ENCODE measurements around the gene DYNC1H1. TPM values are rescaled to one million over a fixed set of nuclear protein-coding genes. Genes with fewer than 3 reads are reported as not detected.

The DYNC1H1 gene
- total RNA-seq, 2 donors from 2014 or later, result 171 to 219 TPM

DNA sequence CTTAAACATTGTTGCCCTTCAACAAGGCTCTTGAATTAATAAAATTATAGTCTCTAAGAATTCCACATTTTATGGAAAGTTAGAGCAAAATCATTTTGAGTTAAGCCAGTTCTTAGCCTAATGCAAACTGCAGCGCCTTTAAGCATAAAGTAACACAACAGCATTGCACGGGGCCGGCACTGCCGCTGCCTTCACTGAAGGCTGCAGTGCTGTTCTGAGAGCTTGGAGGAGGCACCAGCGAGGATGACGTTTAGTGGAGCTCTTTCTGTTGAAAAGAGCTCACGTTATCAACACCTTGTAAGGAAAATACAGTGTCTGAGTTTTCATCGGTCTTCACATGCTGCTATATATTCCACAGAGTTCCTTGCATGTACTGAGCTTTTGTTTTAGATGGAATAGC is 38.3 kb upstream of the DYNC1H1 start:
- intact Hi-C loops (cut with DNase I), result no loop called here
- Histone ChIP-seq H3K27me3 (no peaks in the 10 kb centered on the region), H3K9me3 (no peaks in the 10 kb centered on the region), H3K4me1 (no peaks in the 10 kb centered on the region), H3K4me3 (no peak overlapping the region), H3K36me3 (replicated peaks in 1 of 2; ENCODE audit: insufficient read depth in 1 of 2, low read depth in 2 of 2) (peaks cover 4 to 7% of the 10 kb centered on the region in 2 donors), H3K27ac (no peak overlapping the region)
- WGBS, 2 donors, result 94% methylated on average over 8 of the region's 8 CpGs
- ATAC-seq, result no peak
- TF ChIP-seq, protein P1, sequence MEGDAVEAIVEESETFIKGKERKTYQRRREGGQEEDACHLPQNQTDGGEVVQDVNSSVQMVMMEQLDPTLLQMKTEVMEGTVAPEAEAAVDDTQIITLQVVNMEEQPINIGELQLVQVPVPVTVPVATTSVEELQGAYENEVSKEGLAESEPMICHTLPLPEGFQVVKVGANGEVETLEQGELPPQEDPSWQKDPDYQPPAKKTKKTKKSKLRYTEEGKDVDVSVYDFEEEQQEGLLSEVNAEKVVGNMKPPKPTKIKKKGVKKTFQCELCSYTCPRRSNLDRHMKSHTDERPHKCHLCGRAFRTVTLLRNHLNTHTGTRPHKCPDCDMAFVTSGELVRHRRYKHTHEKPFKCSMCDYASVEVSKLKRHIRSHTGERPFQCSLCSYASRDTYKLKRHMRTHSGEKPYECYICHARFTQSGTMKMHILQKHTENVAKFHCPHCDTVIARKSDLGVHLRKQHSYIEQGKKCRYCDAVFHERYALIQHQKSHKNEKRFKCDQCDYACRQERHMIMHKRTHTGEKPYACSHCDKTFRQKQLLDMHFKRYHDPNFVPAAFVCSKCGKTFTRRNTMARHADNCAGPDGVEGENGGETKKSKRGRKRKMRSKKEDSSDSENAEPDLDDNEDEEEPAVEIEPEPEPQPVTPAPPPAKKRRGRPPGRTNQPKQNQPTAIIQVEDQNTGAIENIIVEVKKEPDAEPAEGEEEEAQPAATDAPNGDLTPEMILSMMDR (IDR thresholded peaks at IDR 0.05), result no peak
- no peak for TF ChIP-seq POLR2A (IDR thresholded peaks at IDR 0.05)
- no peak for DNase-seq

DNA sequence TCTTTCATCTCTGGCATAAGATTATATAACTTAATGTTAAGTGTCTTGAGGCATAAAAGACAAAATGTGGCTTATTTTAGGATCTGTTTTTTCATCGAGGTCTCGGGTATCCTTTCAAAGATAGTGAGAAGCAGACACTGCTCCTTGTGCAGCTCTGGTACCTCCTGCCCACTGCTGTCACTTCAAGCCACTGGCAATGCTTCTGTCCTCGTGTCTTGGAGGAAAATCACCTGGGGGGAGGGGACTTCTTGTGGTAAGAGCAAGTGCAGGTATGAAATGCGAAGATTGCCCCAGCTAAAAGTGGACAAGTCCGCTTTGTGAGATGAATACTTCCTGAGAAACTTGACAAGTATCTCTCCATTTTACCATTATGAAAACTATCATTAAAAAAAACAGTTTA is 37.8 kb upstream of the DYNC1H1 start:
- peaks cover 4 to 7% of the 10 kb centered on the region in 2 donors for H3K36me3 ChIP-seq (replicated peaks in 1 of 2; ENCODE audit: insufficient read depth in 1 of 2, low read depth in 2 of 2)
- no peaks in the 10 kb centered on the region for H3K27me3 ChIP-seq
- ATAC-seq (no peak), DNase-seq (no peak)
- H3K4me1 ChIP-seq, result no peaks in the 10 kb centered on the region
- H3K27ac ChIP-seq, result no peak overlapping the region
- 78 to 86% methylated on average over 5 of the region's 5 CpGs for WGBS, 2 donors
- TF ChIP-seq, protein P1 (IDR thresholded peaks at IDR 0.05), result no peak
- TF ChIP-seq POLR2A (IDR thresholded peaks at IDR 0.05), result no peak
- H3K4me3 ChIP-seq, result no peak overlapping the region
- H3K9me3 ChIP-seq, result no peaks in the 10 kb centered on the region
- intact Hi-C loops (cut with DNase I), result no loop called here

DNA sequence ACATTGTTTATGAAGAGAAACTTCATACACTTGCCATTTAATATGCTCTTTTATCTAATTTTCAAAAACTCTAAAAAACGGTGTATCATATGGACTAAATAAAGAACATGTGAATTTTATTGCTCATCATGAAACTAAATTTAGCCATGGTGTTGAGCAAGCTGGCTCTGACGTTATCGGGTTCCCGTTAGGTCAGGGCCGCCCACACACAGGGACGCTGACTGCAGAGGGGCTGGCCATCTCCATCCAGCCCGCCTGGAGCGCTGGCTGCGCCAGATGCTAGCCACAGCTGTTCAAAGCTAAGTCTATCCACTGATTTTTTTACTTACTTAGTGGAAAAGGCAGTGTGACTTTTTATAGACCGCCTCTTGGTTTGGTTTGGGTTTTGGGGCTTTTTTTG is 36.5 kb upstream of the DYNC1H1 start:
- Histone ChIP-seq H3K36me3 (replicated peaks in 1 of 2; ENCODE audit: insufficient read depth in 1 of 2, low read depth in 2 of 2) (peaks cover 4 to 7% of the 10 kb centered on the region in 2 donors), H3K4me3 (no peak overlapping the region), H3K4me1 (no peaks in the 10 kb centered on the region), H3K27ac (no peak overlapping the region), H3K27me3 (no peaks in the 10 kb centered on the region), H3K9me3 (no peaks in the 10 kb centered on the region)
- intact Hi-C loops (cut with DNase I), result no loop called here
- 60 to 76% methylated on average over 10 of the region's 10 CpGs for WGBS, 2 donors
- TF ChIP-seq, protein P1 (IDR thresholded peaks at IDR 0.05), result no peak
- no peak for TF ChIP-seq POLR2A (IDR thresholded peaks at IDR 0.05)
- DNase-seq, result peak; percentile 38 to 82 (median 60)
- peak; percentile 63 for ATAC-seq

DNA sequence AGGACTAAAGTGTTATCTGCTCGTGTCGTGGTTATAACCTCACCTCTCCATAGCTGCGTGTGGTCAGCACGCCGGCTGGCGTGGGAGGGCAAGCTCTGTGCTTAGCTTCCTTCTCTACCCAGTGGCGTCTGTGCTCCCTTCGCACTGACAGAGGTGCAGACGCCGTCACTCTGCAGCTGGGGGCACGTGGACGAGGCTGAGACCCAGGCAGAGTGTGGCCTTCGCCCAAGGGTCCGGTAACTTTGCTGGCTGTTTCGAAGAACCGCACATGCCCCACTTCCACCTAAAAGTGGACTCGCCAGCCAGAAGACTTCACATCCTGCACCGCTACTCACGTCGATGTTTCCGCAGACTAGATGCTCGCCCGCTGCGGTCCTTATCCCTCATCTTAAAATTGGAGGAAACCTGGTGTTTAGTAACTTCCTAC is 35.9 kb upstream of the DYNC1H1 start:
- Histone ChIP-seq H3K9me3 (no peaks in the 10 kb centered on the region), H3K27ac (no peak overlapping the region), H3K4me1 (no peaks in the 10 kb centered on the region), H3K27me3 (no peaks in the 10 kb centered on the region), H3K4me3 (no peak overlapping the region), H3K36me3 (replicated peaks in 1 of 2; ENCODE audit: insufficient read depth in 1 of 2, low read depth in 2 of 2) (peaks cover 4 to 7% of the 10 kb centered on the region in 2 donors)
- 89 to 93% methylated on average over 24 of the region's 24 CpGs for WGBS, 2 donors
- ATAC-seq (no peak), DNase-seq (no peak)
- intact Hi-C loops (cut with DNase I), result no loop called here
- TF ChIP-seq, protein P1 (IDR thresholded peaks at IDR 0.05), result no peak
- TF ChIP-seq POLR2A (IDR thresholded peaks at IDR 0.05), result no peak

DNA sequence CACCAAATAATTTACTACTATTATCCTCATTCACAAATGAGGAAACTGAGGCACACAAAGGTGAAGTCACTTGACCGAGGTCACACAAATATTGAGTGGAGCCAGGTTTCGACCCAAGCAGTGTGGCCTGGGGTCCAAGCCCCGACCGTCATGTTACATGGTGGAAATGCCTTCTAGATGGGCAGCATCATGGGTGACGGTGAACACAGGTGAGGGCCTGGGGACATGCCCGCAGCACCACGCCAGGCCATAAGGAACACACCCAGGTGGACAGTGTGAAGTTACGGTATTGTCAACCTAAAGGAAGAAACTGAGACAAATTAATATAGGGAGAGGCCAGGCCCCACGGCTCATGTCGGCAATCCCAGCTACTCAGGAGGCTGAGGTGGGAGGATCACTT is 35.3 kb upstream of the DYNC1H1 start:
- H3K27me3 ChIP-seq, result no peaks in the 10 kb centered on the region
- H3K4me3 ChIP-seq, result no peak overlapping the region
- intact Hi-C loops (cut with DNase I), result no loop called here
- ATAC-seq, result no peak
- 92 to 94% methylated on average over 10 of the region's 10 CpGs for WGBS, 2 donors
- no peak for TF ChIP-seq POLR2A (IDR thresholded peaks at IDR 0.05)
- TF ChIP-seq, protein P1 (IDR thresholded peaks at IDR 0.05), result no peak
- H3K9me3 ChIP-seq, result no peaks in the 10 kb centered on the region
- DNase-seq, result no peak
- no peaks in the 10 kb centered on the region for H3K4me1 ChIP-seq
- no peak overlapping the region for H3K27ac ChIP-seq
- peaks cover 4 to 7% of the 10 kb centered on the region in 2 donors for H3K36me3 ChIP-seq (replicated peaks in 1 of 2; ENCODE audit: insufficient read depth in 1 of 2, low read depth in 2 of 2)
